GM08714 (cell line): Measurements from ENCODE around the gene OSBPL3.

Experiments
- H3K4me3 ChIP-seq: fragments of 200-500 bp; sonication (Bioruptor generic); 2 replicates; pipeline ENCODE4 v1.5.1; 2014; ENCODE audit warnings: mild to moderate bottlenecking, low read length, inconsistent platforms
- ZNF274 ChIP-seq: IDR thresholded peaks from 2 replicates; pipeline ENCODE4 v1.6.1; 2012; ENCODE audit warnings: mild to moderate bottlenecking, low read depth, low read length

The OSBPL3 gene

DNA sequence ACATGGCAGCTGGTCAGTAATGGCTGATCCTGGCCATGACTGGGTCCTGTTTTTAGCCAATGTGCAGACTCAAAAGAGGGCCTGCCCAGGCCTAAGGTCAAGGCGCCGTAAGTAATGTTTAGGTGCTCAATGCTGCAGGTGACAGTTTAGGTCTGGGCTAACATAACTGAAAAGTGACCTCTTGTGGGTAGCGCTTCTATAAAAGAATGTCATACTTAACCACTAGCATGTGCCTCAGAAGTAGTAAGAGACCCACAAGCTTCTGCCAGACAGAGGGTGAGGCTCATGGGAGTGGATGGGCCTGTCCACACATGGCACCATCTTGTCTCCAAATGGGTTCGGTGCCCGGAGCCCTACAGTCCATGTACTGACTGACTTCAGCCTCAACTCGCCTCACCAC lies 132.2 kb downstream of the OSBPL3 start:
- TF ChIP-seq ZNF274, result no peak
- H3K4me3 ChIP-seq, result no peak overlapping the region

DNA sequence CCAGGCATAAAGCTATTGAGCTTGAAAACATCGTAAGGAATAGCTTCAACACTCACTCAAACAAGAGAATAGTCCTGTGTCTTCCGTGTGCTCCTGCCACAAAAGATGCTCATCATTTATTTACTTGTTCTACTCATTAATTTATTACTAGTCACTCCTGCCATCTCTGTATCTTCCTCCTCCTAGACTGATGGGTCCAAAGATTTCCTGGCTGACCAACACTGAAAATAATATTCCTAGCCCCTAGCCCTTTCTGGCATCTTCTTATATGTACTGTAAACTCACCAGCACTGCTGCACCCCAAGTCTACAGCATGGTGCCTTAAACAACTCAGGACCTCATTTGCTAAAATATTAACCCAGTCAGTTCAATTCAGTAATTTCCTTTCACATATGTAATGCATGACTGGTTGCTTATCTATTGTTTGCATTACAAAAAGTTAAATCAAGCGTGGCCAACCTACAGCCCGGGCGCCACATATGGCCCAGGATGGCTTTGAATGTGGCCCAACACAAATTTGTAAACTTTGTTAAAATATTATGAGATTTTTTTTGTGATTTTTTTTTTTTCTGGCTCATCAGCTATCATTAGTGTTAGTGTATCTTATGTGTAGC lies 136.1 kb downstream of the OSBPL3 start:
- TF ChIP-seq ZNF274, result no peak
- H3K4me3 ChIP-seq, result peak overlapping the region; percentile 20; the same call in 1 of the 2 replicates

DNA sequence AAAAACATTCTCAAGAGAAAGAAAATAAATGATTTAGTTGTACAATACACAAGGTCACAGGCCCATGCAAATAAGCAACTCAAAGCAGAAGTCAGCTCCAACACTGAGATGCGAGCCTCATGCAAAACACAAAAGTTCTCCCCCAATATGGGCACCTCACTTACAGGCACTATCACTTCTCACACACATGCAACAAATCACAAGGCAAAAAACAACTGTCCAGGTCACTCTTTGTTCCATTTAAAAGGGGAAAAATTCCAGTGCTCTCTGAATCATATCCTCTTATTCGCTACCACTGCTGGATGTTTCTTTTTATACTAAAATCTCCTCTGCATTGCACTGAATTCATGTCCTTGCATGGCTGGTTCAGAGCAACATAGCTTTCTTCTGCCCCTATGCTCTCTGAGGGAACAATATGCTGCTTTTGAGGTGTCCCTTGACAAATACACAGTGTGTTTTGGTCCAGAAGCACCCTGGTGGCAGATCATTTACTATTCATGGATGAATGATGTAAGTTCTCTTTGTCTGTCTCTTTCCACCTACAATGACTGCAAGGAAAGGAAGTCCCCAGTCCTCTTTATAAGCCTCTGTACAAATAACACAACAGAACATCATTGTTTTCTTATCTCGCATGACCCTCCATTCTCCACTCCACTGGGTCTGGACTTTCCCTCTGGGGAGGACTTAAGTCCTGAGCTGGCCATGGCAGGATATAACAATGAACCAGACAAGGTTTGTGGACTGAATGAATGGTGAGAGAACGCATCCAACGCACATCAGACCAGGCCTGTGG lies 137.3 kb downstream of the OSBPL3 start:
- H3K4me3 ChIP-seq, result no peak overlapping the region; the same call in 1 of the 2 replicates
- TF ChIP-seq ZNF274, result no peak

DNA sequence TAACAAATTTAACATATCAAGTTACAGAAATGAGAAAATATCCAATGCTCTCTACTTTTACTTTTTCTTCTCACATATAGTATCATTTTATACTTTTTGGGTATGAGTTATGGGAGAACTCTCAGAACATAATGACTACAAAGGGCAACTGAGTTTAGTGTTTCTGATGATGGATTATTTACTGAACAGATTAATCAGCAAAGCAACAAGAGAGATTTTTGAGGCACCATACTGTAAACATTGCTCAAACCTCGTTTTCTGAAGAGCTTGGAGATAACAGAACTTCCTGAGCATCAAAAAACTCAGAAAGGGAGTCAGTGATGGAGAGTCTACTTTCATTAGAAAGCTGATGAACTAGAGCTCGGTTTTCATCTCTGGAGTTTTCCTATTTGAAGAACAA lies 137.9 kb downstream of the OSBPL3 start:
- no peak overlapping the region for H3K4me3 ChIP-seq
- no peak for TF ChIP-seq ZNF274

DNA sequence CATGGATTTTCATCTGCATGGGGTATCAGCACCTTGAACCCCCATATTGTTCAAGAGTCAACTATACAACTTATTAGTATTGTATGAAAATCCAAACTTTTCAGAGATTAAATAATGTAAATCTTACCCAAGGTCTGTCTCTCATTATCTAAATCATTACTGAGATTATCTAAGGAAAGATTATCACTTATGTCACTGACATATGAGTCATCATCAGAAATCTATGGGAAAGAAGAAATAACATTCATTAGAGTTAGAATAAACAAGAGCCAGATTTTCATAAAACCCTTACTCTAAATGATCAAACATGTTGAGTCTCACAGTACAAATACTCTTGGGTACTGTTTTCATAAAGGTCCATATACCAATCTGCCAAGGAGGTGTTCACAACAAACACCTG lies 139.4 kb downstream of the OSBPL3 start:
- no peak overlapping the region for H3K4me3 ChIP-seq
- TF ChIP-seq ZNF274, result no peak

DNA sequence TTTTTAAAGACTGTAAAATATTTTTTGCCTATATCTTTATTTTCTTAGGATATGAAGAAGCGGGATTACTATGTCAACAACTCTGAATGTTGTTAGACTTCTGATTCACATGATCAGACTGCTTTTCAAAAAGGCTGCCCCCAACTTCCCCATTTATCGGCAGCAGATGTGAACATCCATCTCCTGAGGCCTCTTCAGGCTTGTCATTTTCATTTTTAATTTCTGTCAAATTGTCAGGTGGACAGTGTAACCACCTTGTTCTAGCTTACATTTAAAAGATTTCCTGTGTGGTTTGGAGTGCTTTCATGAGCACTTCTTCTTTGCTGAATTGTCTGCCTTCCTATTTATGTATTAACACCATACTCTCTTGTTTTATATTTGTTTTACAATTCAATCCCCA lies 143.9 kb downstream of the OSBPL3 start:
- TF ChIP-seq ZNF274, result no peak
- H3K4me3 ChIP-seq, result no peak overlapping the region

DNA sequence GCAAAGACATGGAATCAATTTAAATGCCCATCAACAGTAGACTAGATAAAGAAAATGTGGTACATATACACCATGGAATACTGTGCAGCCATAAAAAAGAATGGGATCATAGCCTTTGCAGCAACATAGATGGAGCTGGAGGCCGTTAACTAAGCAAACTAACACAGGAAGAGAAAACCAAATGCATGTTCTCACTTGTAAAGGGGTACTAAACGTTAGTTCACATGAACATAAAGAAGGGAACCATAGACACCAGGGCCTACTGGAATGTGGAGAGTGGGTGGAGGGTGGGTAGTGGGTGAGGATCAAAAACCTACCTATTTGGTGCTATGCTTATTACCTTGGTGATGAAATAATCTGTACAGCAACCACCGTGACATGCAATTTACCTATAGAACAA lies 144.3 kb downstream of the OSBPL3 start:
- TF ChIP-seq ZNF274, result no peak
- no peak overlapping the region for H3K4me3 ChIP-seq

DNA sequence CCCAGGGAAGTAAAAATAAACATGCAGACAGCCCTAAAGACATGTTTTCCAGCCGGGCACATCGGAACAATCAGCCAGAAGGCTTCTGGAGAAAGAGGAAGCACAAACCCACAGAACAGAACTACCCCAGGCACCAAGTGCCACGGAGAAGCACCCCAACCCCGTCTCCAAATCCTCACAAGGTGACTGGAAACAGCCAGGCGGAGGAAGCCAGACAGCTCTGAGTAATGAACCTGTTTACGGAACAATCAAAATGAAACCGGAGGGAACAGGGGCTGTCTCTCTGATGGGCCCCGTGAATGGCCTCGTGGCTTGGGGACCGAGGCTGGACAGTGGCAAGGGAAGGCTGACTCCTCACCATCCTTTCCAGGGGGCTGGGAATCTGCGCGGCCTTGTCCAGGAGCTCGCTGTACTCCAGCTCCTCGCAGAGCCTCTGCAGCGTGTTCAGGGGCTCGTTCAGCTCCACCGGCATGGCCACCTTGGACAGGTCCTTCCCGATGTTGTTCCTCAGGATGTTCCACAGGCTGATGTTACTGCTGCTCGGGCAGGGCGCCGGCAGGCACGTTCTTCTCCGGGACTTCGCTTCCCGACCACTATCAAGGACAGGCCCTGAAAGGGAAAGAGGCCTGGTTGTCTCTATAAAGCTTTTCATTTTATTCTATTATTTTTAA lies 145.7 kb downstream of the OSBPL3 start:
- no peak overlapping the region; the same call in 1 of the 2 replicates for H3K4me3 ChIP-seq
- TF ChIP-seq ZNF274, result no peak

DNA sequence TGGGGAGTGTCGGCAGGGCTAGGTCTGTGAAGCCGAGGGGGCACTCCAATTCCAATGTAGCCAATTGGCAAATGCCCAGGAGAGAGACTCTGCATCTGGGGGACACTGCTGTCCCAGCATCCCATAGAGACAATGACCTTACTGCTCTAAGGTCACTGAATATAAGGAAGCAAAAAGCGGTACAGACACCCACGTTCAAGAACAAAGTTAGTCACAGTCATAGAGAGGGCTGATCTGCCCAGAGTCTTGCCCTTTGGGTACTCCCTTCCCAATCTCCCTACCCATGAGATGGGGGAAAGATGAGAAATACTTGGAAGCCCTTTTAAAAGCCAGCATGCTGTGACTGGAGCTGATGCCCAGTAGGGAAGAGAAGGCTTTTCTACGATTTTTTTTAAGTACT lies 146.4 kb downstream of the OSBPL3 start:
- TF ChIP-seq ZNF274, result no peak

DNA sequence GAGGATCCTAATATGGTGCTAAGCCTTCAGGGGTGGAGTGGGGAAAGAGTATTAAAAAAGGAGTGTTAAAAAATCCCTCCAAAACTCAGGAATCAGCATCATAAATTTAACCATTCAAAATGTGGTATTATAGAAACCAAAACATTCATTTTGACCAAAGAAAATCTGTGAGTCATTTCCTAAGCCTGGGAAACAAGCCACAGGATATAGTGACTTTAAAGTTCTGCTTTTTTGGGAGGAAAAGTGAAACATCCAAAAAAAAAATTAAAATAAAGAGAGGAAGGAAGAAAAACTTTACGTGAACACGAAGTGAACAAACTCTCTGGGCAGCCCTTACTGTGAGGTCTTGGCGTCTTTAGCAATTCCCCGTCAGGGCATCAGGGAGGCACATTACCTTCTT lies 148.7 kb downstream of the OSBPL3 start:
- no peak overlapping the region for H3K4me3 ChIP-seq
- no peak for TF ChIP-seq ZNF274

More for the DNA sequence above, 146.4 kb downstream of the OSBPL3 start:
- no peak overlapping the region for H3K4me3 ChIP-seq

DNA sequence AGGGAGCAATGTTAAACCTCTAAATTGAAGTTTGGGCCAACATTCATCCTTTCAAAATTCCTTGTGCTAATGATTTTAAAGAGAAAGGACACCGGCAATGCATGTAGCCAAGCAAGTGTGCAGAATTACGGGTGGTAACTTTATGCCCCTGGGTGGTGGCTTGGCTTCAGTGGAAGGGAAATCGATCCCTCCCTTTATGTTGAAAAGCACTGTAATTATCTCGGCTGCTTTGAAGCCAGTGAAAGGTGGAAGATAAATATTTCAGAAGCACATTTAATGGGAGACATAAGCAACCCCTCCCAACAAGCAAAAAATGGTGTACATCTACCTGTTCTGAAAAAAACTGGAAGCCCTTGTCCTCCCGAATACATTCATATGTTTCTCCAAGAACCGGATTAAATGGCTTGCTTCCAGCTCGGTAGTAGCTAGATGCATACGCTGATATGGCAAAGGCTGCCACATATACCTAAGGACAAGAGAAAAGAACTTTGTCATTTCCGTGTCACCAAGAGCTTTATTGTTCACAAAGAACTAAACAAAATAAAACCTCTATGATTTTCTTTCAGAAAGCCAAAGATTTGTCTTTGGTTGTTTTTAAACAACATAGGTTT lies 149.4 kb downstream of the OSBPL3 start:
- no peak for TF ChIP-seq ZNF274
- H3K4me3 ChIP-seq, result no peak overlapping the region

DNA sequence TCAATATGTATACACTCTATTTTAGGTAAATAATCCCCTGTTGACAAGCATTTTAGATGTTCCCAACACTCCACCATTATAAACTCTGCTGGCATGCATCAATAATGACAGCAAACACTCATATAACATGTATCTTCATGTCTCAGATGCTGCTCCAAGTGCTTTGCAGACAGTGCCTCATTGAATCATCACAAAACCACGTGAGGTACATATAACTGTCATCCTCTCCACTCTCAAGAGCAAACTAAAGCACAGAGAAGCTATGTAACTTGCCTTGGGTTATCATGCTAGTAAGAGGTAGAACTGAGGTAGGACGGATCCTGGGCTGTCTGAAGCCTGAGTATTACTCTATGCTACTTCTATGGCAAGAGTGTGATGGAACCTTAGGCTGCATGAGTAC lies 150.2 kb downstream of the OSBPL3 start:
- TF ChIP-seq ZNF274, result no peak
- no peak overlapping the region for H3K4me3 ChIP-seq

DNA sequence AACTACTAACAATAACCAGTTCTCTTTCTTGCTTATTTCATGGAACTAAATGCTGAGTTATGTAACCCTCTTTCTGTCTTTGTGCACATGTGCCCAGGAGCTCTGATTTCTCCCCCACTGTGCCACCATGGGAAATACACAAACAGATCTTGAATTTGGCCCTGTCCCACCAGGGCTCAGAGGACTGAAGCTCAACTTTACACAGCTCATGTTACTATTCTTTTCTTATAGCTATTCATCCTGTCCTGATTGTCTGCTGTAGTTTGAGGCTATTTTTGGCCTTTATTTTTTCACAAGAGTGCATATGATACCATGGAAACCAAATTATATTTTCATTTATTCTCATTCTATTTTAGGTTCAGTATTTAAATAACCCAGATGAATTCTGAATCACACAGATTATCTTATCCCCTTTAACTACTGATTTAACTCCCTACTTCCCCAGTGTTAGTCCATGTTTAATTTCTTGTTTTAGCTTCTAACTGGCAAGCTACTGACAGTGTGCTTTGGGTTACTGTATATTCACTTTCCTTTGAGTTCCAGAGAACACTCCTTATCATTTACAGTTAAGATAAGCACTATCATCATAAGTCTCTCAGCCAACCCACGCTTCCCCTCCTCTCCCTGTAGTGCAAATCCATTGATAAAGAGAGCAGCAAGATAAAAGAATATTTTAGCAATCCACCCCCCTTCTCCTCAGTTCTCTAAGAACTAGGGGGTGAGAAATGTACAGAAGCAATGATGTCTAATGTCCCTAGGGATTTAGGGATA lies 150.9 kb downstream of the OSBPL3 start:
- TF ChIP-seq ZNF274, result no peak
- H3K4me3 ChIP-seq, result no peak overlapping the region

DNA sequence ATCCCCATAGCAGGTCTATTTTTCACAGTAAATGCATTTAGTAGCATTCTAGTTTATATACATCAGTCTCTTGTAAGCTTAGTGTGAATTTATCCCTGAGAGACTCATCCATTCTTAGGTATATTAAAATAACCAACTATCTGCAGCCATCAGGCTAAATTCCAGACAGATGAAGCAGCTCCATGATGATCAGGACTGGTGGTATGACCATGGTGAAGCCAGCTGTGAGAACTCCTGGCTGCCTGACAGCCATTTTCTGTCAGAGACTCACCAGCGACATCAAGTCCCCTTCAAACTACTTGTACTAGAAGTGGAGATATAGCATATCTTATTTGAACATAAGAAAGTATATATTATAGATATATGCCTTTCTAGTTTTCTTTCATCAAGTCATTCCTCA lies 152.4 kb downstream of the OSBPL3 start:
- H3K4me3 ChIP-seq, result no peak overlapping the region
- TF ChIP-seq ZNF274, result no peak
